K562 (cell line): ENCODE results near the gene CGB3.
"Not testable (repeated sequence)": the region's sequence is repeated elsewhere in the genome, so short reads cannot be mapped to it uniquely, and the experiment has no call there.

ENCODE experiments used
- CHAMP1 ChIP-seq: fragments of 450-650 bp; IDR thresholded peaks from 2 replicates; pipeline ENCODE4 v1.6.1; 2016; ENCODE audit warnings: mild to moderate bottlenecking
- CTCF ChIP-seq, 3 experiments: IDR thresholded peaks in 2 of 3; conservative IDR thresholded peaks in 1 of 3; 2 replicates each; pipeline ENCODE4 v1.5.1; 2011 to 2012; ENCODE audit warnings: low read length in 3 of 3, mild to moderate bottlenecking in 3 of 3, control low read depth in 2 of 3, improper control_type of control experiment in 1 of 3, inconsistent platforms in 1 of 3, low read depth in 1 of 3, mixed read lengths in 1 of 3, moderate library complexity in 1 of 3; ENCODE audit not compliant: insufficient read depth in 2 of 3
- E2F8 ChIP-seq: fragments of 450-650 bp; IDR thresholded peaks from 2 replicates; pipeline ENCODE4 v1.7.1; 2018; ENCODE audit warnings: mild to moderate bottlenecking, low read depth; ENCODE audit not compliant: partially characterized antibody
- ETV6 ChIP-seq, 3 experiments: fragments of 150-350 bp in 1 of 3; sonication (generic) in 1 of 3; formaldehyde crosslinking in 1 of 3; IDR thresholded peaks; 2 replicates each; pipeline versions ENCODE4 v1.6.1 to v1.8.0; 2014 to 2022; ENCODE audit warnings: borderline replicate concordance in 2 of 3, low read depth in 2 of 3, antibody characterized with exemption in 1 of 3, low read length in 1 of 3, mild to moderate bottlenecking in 1 of 3, missing genetic modification reagents in 1 of 3
- KLF16 ChIP-seq: IDR thresholded peaks from 2 replicates; pipeline ENCODE4 v1.6.1; 2016; ENCODE audit warnings: antibody characterized with exemption
- NFATC3 ChIP-seq: fragments of 450-650 bp; IDR thresholded peaks from 2 replicates; pipeline ENCODE4 v1.6.1; 2017; ENCODE audit warnings: mild to moderate bottlenecking
- POLR3A ChIP-seq: IDR thresholded peaks from 2 replicates; pipeline ENCODE4 v1.6.1; 2011; ENCODE audit warnings: borderline replicate concordance, mild to moderate bottlenecking, moderate library complexity; ENCODE audit not compliant: insufficient read length, insufficient read depth; ENCODE audit errors: extremely low read depth
- PREB ChIP-seq: sonication (generic); formaldehyde crosslinking; IDR thresholded peaks from 2 replicates; pipeline ENCODE4 v1.8.1; 2023; ENCODE audit warnings: mild to moderate bottlenecking, missing genetic modification reagents
- REST ChIP-seq, 2 experiments: fragments of 450-650 bp; formaldehyde crosslinking in 1 of 2; IDR thresholded peaks; 2 replicates each; pipeline versions ENCODE4 v1.4.0 to v1.6.1; 2014 to 2020; ENCODE audit warnings: mild to moderate bottlenecking in 2 of 2, borderline replicate concordance in 1 of 2, low read depth in 1 of 2
- ZZZ3 ChIP-seq: fragments of 450-650 bp; IDR thresholded peaks from 2 replicates; pipeline ENCODE4 v1.6.1; 2016; ENCODE audit warnings: antibody characterized with exemption, mild to moderate bottlenecking, moderate library complexity

- TF ChIP-seq CTCF (IDR thresholded peaks at IDR 0.05 in 2 of 3, conservative IDR thresholded peaks at IDR 0.05 in 1 of 3; ENCODE audit: insufficient read depth in 2 of 3, low read depth in 1 of 3, low read length in 3 of 3); ETV6 (IDR thresholded peaks at IDR 0.05; ENCODE audit: borderline replicate concordance in 1 of 2, low read depth in 2 of 2, low read length in 1 of 2); ETV6 (CRISPR knock-in tag; IDR thresholded peaks at IDR 0.05; ENCODE audit: borderline replicate concordance); KLF16; POLR3A; ZZZ3; NFATC3; CHAMP1; E2F8; PREB; REST (IDR thresholded peaks at IDR 0.05; ENCODE audit: borderline replicate concordance); REST (CRISPR knock-in tag; IDR thresholded peaks at IDR 0.05; ENCODE audit: low read depth): not testable (repeated sequence)
Observed at GRCh38 chr19:49029749-49030148, 5.6 kb upstream of the CGB3 start.
